Brain pericyte (primary cell): ENCODE data around the gene LPCAT4.

Experiments
- DNase-seq: peaks from one replicate; pipeline ENCODE4 v3.0.0-alpha.2; 2012; ENCODE audit warnings: low read depth, low spot score

Gene LPCAT4

GRCh38 chr15:34337557-34338306 lies 29.3 kb downstream of the LPCAT4 start, which contains the start of gene SLC12A6:
SLC12A6 (minus strand) TSS chr15:34337781; CDS start chr15:34336680, 1,101 bp downstream.
- peak; percentile 39 for DNase-seq

GRCh38 chr15:34336991-34337556 lies 29.9 kb downstream of the LPCAT4 start:
- DNase-seq: no peak

GRCh38 chr15:34336231-34336990 lies 30.6 kb downstream of the LPCAT4 start:
- no peak for DNase-seq

- DNase-seq: no peak
Measured at GRCh38 chr15:34335176-34336032, 31.6 kb downstream of the LPCAT4 start.

GRCh38 chr15:34334672-34335071 lies 32.3 kb downstream of the LPCAT4 start:
- no peak for DNase-seq

- DNase-seq: no peak
Measured at GRCh38 chr15:34332553-34333120, 34.4 kb downstream of the LPCAT4 start.

GRCh38 chr15:34331809-34332208 lies 35.2 kb downstream of the LPCAT4 start:
- no peak for DNase-seq

- no peak for DNase-seq
Measured at GRCh38 chr15:34330279-34330678, 36.7 kb downstream of the LPCAT4 start.

GRCh38 chr15:34329006-34329405 lies 38.0 kb downstream of the LPCAT4 start:
- no peak for DNase-seq

GRCh38 chr15:34327906-34328305 lies 39.1 kb downstream of the LPCAT4 start:
- DNase-seq: no peak

GRCh38 chr15:34325368-34325767 lies 41.6 kb downstream of the LPCAT4 start:
- no peak for DNase-seq

GRCh38 chr15:34324933-34325332 lies 42.1 kb downstream of the LPCAT4 start:
- DNase-seq: no peak

- no peak for DNase-seq
Measured at GRCh38 chr15:34323217-34323616, 43.8 kb downstream of the LPCAT4 start.

- no peak for DNase-seq
Measured at GRCh38 chr15:34318277-34319079, 48.5 kb downstream of the LPCAT4 start.

GRCh38 chr15:34314491-34315490 lies 52.2 kb downstream of the LPCAT4 start:
- DNase-seq: no peak

- DNase-seq: no peak
Measured at GRCh38 chr15:34311563-34311962, 55.4 kb downstream of the LPCAT4 start.
